Coronary artery (tissue), 2 donors: ENCODE data around the gene CDH16.

Source experiments
- DNase-seq: peaks from one replicate; pipeline ENCODE4 v3.0.0-alpha.2; 2017; ENCODE audit warnings: low spot score
- H3K27ac ChIP-seq, 2 donors: fragments of 200-600 bp; sonication (generic); one replicate each; pipeline ENCODE4 v1.5.1; 2016 to 2019
- H3K4me3 ChIP-seq: fragments of 200-600 bp; sonication (generic); 2 replicates; pipeline ENCODE4 v1.5.1; 2016; ENCODE audit warnings: mild to moderate bottlenecking, moderate library complexity
- TF ChIP-seq, protein P1 (sequence below): fragments of 200-600 bp; sonication (generic); IDR thresholded peaks from one replicate; pipeline ENCODE4 v1.5.1; 2019; ENCODE audit warnings: antibody characterized with exemption

Gene CDH16

DNA sequence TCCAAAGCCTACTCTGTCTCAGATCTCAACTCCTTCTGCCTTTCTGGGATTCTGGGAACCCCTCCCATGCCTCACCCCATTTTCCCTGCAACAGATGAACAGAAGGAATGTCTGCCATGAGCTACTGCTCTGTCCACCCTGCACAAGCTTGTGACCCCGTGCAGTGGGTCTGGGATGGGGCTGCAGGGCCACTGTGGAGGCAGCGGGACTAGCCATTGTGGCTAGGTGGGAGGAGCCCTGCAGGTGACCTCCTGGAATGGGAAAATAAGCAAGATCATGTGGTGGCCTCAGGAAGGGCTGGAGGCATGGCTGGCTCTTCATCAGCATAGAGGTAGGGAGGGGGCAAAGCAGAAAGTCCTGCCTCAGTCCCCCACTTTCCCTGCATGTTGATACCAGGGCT, 24.6 kb downstream of the CDH16 start:
- DNase-seq = no peak
- H3K27ac ChIP-seq = no peak overlapping the region
- TF ChIP-seq, protein P1, sequence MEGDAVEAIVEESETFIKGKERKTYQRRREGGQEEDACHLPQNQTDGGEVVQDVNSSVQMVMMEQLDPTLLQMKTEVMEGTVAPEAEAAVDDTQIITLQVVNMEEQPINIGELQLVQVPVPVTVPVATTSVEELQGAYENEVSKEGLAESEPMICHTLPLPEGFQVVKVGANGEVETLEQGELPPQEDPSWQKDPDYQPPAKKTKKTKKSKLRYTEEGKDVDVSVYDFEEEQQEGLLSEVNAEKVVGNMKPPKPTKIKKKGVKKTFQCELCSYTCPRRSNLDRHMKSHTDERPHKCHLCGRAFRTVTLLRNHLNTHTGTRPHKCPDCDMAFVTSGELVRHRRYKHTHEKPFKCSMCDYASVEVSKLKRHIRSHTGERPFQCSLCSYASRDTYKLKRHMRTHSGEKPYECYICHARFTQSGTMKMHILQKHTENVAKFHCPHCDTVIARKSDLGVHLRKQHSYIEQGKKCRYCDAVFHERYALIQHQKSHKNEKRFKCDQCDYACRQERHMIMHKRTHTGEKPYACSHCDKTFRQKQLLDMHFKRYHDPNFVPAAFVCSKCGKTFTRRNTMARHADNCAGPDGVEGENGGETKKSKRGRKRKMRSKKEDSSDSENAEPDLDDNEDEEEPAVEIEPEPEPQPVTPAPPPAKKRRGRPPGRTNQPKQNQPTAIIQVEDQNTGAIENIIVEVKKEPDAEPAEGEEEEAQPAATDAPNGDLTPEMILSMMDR = no peak
- no peak overlapping the region for H3K4me3 ChIP-seq

DNA sequence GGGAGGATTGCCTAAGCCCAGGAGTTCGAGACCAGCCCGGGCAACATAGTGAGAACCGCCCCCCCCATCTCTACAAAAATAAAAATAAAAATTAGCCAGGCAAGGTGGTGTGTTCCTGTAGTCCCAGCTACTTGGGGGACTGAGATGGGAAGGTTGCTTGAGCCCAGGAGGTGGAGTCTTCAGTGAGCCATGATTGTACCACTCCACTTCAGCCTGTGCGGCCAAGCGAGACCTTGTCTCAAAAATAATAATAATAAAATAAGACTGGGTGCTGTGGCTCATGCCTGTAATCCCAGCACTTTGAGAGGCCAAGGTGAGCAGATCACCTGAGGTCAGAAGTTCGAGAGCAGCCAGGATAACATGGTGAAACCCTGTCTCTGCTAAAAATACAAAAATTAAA, 26.9 kb downstream of the CDH16 start:
- TF ChIP-seq, protein P1 = no peak
- no peak overlapping the region for H3K27ac ChIP-seq
- DNase-seq = no peak

DNA sequence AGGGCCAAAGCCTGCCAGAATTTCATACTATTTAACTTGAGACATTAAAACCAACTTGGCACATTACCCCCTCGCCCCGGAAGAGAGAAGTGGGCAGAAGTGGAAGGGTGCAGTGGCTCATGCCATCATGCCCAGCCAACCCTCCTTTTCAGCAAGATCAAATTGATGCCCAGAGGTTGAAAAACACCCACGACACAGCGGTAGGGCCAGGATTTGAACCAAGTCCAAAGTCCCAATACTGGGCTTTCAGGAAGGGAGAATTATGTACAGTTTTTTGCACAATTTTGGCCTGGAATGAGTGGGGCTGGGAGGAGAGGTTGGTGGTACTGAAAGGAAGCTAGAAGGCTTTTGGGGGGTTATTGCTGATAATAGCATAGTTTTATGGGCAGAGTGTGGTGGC, 27.3 kb downstream of the CDH16 start:
- TF ChIP-seq, protein P1 = no peak
- no peak for DNase-seq
- Histone ChIP-seq H3K27ac (no peak overlapping the region), H3K4me3 (no peak overlapping the region)

More for the DNA sequence above, 26.9 kb downstream of the CDH16 start:
- H3K4me3 ChIP-seq = no peak overlapping the region

- TF ChIP-seq, protein P1 = no peak
- no peak overlapping the region for H3K4me3 ChIP-seq
- no peak for DNase-seq
- no peak overlapping the region for H3K27ac ChIP-seq
Observed at GRCh38 chr16:66890799-66891198, 27.9 kb downstream of the CDH16 start.

- TF ChIP-seq, protein P1 = no peak
- Histone ChIP-seq H3K27ac (no peak overlapping the region), H3K4me3 (no peak overlapping the region)
- no peak for DNase-seq
Observed at GRCh38 chr16:66889622-66890021, 29.1 kb downstream of the CDH16 start.

GRCh38 chr16:66888647-66889615, 29.8 kb downstream of the CDH16 start:
- Histone ChIP-seq H3K4me3 (no peak overlapping the region), H3K27ac (no peak overlapping the region)
- TF ChIP-seq, protein P1 = no peak
- no peak for DNase-seq

DNA sequence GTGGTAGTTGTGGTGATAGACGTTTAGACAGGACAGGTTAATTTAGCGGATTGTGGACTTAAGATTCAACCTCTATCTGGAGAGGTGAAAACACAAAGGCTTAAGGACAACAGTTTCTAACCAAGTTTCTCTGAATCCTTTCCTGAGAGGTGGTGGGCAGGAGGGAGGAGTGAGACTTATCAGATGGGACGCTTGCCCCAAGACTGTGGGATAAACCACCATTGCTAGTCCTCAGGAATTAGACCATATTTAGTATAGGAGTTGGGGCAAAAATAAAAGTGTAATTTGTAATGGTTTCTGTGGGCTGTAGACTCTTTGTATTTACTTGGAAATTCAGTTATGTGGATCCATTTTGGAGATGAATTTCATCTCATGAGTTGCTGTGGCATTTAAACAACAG, 31.8 kb downstream of the CDH16 start:
- TF ChIP-seq, protein P1 = no peak
- Histone ChIP-seq H3K4me3 (no peak overlapping the region), H3K27ac (peak overlapping the region in 1 of 2 donors; percentile 44)
- no peak for DNase-seq
